ENCODE results near the gene CLEC16A.

Gene CLEC16A

DNA sequence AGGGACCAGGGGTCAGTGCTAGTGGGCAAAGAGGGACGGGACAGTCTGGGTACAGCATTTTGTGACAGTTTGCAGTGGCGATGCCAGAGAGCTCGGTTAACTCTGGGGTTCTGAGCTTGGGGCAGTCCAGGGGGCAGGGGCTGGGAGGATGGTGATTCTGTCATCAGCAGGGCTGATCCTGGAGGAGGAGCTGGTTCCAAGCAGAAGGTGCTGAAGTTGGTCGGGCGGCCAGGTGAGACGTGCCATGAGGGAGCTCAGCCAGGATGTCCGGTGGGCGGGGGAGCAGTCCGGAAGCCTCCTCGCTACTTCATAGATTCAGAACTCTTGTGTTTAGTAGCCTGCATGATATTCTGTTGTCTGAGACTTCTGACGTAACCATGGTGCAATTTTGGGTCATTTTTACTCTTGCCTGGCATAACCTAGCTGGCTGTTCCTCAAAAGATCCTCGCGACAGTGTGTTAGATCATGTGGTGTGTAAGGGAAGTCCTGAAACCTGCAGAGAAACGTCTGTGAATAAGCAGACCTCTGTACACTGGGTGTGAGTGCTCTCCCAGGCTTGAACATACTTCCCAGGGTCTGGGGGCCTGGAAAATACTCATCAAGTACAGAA lies 122.0 kb downstream of the CLEC16A start:
- DNase-seq, result no peak

DNA sequence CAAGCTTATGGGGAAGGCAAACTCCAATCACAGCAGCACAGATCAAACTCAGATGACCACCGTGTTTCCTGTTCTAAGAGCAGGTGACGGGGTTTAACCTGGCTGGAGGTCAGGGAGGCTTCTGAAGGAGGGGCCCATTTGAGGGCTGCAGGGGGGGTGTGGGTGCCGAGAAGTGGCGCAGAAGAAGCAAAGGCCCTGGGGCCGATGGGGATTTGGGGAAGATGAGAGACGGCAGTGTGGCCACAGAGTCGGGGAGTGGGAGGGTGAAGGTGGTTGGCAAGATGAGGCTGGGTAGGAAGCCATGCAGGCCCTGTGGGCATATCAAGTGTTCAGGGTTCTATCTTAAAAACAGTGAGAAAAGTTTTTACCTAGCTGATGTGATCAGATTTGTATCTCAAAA lies 122.9 kb downstream of the CLEC16A start:
- no peak for DNase-seq

DNA sequence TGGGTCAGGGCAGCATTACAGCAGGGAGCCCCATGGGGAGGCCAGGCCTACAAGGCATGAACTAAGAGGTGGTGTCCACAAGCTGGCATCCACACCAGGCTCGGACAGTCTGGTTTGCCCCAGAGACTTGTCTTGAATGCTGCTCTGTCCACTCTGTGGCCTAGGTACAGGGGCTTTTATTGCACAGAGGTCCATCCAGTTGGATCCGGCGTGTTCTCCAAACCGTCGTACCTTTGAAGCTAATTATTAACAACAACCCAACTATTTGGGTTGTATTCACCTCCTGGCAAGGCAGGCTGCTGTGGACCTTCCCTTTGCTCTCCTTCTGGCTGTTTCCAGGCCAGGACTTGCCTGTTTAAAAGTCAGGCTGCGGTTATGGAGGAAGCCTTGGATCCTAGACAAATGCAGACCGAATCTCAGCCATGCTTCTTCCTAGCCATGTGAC lies 123.4 kb downstream of the CLEC16A start:
- no peak for DNase-seq

DNA sequence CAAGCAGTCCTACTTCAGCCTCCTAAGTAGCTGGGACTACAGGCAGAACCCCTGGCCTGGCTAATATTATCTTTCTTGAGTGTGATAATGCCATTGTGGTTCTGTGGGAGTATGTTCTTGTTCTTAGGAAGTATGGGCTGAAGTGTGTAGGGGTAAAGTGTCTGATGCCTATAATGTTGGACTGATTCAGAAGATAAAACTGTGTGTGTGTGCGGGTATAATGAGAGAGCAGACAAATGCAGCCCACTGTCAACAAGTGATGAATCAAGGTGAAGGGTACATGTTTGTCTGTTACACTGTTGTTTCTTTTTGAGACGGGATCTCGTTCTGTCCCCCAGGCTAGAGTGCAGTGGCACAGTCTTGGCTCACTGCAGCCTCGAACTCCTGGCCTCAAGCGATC lies 127.5 kb downstream of the CLEC16A start:
- no peak for DNase-seq

DNA sequence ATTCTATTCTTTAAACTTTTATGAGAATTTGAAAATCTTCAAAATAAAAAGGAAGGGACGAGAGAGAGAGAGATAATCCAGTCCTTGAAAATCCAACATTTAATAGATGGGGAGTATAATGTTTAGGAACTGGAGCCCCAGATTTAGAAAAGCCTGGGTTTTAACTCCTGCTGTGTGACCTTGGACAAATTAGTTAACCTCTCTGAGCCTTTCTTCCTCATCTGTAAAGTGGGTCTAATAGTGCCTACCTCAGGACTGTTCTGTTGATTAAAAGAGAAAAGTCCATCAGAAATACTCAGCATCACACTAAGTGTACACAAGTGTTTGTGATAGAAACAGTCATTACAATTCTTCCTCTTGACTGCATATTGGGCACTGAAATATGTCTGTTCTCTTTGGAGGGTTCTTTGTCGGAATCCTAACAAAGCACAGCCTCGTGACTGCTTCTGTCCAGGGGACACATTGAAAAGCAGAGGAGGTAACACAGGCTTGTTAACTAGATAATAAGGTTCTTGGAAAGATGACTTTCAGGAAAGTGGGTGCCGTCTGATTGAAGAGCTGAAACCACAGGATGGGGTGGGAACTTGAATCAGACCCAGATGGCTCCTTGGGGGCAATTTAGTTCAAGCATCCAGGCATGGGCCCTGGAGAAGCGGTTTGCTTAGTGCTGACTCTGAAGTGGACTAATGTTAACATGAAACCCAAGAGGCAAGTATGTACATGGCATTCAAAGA lies 128.2 kb downstream of the CLEC16A start:
- no peak for DNase-seq

DNA sequence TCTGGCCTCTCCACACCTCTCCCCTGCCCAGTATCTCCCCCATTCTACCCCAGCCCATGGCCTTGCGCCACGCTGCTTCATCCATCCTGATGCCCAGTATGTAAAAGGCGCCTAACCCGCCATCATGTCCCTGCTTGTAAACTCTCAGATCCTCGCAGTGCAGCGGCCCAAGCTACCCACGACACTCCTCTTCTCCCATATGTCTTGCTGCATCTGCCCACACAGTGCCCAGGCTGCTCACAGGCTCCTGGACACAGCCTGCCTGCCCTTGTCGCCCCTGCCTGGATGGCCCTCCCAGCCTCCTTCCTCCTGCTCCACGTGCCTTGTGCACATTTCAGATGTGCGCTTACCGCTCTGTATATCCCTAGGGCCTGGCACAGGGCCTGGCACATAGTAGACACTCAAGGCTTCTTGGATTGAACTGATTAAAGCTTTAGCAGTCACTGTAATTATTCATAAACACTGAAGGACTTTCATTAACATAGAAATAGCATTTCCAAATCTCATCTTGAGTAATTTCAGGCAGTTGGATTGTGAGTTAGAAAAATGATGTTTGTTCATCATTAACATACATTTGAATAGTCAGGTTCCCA lies 129.1 kb downstream of the CLEC16A start:
- DNase-seq, result no peak

DNA sequence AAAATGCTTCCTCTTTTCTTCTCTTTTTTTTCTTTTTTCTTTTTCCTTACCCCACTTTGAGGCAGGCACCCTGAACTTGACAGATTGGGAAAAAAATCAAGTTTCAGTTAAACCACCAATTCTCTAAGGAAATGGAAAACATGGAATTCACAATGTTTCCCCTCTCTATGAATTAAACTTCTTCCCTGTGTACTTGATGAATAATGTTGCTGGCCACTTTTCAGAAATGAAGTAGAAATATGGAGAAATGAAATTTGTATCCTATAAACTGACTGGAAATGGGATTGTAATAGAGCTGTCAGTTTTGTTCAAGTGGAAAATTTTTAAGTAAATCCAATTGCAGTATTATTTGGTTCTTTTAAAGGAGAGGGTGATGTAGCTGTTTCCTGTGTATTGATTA lies 129.8 kb downstream of the CLEC16A start:
- no peak for DNase-seq

DNA sequence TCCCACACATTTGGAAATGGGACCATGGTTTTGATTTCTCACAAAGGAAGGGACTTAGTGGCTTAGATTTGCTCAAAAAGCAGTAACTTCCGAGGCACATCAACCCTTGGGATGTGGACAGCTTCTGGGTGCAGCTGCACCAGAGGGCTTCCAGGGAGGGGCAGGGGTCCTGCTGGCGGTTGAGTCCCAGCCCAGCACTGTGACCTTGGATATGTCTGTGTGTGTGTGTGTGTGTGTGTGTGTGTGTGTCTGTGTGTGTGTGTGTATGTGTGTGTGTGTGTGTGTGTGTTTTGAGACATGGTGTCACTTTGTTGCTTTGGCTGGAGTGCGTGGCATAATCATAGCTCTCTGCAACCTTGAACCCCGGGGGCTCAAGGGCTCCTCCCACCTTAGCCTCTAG lies 130.8 kb downstream of the CLEC16A start:
- no peak for DNase-seq

DNA sequence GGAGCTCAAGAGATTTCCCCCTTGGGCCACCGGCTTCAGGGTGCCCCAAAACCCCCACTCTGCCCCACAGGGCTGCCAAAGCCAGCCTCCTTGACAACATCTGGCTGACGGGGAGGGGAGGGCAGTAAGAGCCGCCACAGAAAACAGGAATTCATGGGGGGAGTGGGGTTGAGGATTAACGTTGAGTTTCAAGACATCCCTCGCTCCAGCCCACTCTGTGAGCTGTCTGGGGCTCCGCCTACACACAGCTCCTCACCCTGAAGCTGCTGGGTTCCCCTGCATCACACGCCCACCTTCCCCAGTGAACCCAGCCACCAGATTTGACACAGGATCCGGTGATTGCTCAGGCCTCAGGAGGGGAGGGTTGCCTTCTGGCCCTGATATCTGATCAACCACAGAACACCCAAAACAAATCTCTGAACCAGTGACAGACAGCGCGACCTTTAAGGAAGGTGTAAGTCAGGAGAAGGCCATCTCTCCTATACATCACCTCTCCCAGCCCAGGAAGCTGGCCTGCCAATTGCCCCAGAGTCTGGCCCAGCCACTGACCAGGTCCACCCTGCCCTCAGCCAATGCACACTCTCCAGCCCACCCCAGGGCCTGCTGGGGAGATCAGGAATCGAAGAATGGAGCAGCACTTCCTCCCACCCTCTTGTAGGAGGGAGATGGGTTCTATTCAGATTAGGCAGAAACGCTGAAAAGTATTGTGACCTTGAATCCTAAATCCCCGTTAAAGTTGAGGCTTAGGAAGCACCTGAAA lies 132.1 kb downstream of the CLEC16A start:
- no peak for DNase-seq

DNA sequence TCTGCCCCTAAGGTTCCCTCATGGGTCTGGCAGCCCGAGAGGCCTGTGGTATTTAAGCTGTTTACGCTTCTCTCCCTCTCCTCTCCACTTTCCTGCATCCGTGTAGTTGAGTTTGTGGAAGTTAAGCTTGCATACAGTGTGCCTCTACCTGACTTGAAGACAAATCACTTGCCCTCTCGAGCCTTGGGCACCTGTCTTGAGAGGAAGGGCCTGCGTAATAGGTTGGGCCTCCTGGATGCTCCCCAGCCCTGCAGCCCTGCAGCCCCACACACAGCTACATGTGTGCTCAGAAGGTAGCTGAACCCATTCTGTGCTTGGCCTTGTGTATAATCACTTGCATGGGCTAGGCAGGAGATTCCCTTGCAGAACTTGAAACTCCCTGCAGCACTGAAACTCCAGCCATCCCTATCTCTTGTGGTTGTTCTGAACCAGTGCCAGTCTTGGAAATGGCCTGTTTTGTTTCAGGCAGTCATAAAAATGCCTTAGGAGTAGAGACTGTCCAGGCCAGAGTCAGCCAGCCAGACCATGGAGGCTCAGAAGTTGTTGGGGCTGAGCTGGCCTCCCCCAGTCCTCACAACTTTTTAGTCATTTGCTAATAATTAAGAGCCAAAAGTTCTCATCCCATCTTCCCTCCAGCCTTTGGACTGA lies 134.6 kb downstream of the CLEC16A start:
- DNase-seq, result no peak

DNA sequence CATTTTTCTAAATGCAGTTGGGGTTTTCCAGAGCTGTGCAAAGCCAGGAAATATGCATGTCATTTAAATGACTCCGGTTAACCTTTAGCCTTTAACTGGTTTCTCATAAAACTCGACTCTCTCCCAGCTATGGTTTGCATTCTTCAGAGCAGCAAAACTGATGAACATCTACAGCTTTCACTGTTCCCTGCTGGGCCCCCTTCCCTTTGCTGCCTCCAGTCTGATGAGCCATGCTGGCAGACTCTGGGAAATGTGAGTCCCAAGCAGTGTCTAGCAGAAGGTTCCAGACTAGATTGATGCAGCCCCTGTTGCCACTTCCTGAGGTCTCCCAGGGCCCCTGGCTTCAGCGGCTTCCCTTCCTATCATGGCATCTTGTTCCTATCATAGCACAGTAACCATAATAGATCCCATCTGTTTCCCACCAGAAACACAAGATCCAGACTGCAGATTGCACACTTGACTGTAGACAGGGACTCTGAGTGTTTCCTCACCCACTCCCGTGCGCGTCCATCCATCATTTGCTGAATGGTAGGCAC lies 135.4 kb downstream of the CLEC16A start:
- DNase-seq, result no peak

DNA sequence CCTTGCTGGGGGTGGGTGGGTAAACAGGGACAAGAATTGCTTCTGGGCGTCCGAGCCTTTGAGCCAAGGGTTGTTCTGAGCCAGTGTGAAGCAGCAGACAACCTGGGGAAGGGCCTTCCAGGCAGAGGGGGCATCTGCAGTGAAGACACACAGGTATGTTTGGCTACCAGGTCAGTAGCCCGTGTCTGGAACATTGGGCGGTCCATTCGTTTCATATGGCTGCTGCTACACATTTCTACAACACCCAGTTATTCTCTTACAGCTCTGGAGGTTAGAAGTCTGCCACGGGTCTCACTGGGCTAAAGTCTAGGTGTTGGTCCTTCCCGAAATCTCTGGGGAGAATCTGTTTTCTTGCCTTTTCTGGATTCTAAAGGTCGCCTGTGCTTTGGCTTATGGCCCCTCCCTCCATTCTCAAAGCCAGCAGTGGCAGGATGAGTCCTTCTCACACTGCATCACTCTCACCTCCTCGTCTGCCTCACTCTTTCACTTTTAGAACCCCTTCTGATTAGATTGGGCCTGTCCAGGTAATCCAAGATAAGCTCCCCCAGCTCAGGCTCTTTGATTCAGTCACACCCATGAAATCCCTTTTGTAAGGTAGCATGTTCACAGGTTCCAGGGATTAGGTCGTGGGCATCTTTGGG lies 136.1 kb downstream of the CLEC16A start:
- DNase-seq, result no peak

DNA sequence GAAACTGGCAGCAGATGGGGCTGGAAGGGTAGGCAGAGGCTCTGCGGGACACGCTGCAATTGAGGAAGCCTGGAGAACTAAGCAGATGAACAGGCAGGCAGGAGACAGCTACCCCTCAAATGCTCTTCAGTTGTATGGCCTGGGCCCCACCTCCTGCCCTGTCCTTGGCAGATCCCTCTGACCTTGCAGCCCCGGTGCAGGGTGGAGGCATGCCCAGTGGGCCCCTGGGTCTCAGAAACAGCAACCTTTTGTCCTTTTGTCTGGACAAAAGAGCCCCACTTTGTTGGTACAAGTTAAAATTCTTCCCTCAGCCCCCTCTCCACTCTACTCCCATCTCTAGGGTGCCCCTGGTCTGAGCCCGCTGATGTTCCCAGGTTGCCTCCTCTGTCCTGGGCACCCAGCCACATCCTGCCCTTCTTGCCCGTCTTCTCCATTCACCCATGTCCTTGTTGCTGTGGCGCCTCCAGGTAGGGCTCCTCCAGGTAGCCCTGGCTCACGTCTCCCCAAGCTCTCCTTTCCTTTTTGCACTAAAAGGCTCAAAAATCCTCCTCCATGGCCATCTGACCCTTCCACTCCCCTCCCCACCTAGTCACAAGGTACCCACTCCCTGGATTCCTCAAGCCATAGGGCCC lies 136.8 kb downstream of the CLEC16A start:
- DNase-seq, result no peak

DNA sequence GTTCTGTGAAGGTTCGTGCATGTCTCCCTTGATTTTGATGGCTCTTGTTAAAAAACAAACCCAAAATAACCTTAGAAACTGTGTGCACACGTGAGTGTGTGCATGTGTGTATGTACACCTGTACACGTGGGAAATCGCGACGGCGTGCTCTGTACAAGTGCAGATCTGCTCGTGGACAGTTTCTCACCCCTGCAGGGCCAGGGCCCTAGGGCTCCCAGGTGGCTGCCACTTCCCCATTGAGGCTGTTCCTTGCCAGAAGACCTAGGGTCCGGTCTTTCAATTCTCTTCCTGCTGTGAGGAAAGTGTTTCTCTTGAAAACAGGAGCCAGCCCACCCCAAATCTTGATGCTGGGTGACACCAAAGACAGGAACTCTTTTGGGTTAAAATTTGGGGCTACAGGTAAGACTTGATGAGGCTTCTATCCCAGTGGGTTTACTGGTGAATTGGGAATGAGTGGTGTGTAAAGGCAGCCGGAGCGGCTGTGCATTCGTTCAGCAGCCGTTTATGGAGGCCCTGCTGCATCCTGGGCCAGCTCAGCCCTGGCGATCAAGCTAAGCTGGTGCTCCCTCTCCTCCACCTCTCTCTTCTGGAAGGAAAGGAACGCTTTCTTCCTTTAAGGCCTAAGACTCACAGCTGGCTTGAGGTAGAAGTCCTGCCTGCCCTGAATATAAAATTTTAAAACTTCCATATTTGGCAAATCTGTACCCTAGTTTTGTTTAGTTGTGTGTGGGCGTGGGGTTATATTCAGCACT lies 137.9 kb downstream of the CLEC16A start:
- DNase-seq, result no peak

DNA sequence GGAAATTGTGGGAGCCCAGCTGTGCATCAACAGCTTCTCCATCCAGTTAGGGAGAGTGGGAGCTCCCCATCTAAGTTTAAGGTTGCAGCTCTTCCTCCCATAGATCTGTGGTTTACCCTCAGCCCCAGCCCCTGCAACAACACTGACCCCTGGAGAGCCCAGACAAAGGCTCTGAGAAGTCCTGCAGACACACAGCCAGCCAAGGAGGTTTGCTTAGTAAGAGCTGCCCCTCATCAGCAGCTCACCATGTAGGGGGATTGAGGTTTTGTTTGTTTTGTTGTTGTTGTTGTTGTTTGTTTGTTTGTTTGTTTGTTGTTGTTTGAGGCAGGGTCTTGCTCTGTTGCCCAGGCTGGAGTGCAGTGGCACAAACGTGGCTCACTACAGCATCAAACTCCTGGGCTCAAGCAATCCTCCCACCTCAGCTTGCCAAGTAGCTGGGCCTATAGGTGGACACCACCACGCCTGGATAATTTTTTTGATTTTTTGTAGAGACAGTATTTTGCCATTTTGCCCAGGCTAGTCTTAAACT lies 138.6 kb downstream of the CLEC16A start:
- no peak for DNase-seq

DNA sequence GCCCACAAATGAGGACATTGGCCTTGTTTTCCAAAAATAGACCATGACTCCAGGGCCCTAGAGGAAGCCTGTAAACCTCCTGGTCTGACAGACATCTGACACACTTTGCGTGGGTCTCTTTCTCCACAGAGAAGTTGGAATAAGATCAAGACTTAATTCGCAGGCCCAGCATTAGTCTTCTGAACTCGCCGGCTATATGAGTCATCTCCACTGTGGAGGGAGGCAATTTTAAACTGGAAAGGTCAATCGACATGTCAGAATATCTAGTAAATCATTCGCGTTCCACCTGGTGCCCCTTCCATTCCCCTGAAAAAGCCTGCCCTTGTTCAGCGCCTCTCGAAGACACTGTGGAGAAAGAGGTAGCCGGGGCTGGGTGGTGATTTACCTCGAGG lies 140.1 kb downstream of the CLEC16A start:
- no peak for DNase-seq

DNA sequence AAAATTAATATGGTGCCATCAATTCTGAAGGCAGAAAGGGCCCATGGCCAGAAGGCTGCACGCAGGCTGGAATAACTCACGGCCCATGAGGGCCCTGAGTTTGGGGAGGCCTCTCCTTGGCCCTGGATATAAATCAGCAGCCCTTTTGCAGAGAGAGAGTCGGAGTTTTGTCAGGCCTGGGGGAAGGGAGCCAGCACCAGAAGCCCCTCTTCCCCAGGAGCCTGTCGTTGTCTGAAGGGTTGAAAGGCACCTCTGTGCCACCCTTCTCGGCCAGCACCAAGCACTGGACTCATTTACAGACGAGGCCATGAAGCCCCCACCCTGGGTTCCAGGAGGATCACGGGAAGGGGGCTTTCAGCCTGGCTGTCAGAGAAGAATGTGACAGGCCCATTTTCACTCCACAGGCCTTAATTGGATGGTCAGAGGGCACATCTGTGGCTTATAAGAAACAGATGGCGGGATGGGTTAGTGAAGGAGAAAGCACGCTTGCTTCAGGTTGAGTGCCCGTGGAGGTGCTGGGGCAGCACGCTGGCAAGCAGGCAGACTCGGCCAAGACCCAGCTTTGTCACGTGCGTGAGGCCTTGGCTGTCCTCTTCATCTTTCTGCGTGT lies 140.6 kb downstream of the CLEC16A start:
- no peak for DNase-seq

DNA sequence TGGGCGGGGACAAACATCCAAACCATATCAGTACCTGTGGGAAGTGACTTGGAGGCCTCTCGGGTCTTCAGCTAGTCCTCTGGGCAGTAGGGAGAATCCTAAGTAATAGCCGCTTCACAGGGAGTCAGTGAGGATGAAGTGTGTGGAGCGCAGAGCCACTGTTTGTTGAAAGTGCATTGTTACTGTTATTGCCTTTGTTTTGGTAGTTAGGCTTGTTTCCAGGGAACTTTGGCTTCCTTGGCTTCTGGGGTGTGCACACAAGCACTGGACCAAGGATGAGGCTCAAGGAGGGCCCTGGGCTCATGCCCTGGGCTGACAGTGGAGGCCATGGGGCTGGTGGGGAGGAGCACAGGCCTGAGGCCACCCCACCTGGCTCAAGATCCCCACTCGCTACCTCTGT lies 141.6 kb downstream of the CLEC16A start:
- no peak for DNase-seq

DNA sequence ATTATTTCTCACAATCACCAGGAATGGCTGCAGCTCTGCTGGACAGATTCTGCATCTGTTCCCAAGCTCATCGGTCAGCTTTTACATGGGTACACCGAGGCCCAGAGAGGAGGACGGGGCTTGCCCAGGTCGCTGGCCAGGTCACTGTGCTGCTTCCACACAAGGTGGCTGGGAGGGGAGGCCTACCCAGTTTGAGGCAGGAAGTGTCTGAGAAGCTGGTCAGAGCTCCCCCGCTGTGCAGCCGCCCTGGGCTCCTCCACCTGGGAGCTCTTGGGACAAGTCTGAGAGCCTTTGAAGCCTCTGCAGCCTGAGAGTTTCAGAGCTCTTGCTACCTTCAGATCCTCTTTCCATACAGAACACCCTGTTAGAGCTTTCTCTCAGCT lies 143.3 kb downstream of the CLEC16A start:
- DNase-seq, result no peak

DNA sequence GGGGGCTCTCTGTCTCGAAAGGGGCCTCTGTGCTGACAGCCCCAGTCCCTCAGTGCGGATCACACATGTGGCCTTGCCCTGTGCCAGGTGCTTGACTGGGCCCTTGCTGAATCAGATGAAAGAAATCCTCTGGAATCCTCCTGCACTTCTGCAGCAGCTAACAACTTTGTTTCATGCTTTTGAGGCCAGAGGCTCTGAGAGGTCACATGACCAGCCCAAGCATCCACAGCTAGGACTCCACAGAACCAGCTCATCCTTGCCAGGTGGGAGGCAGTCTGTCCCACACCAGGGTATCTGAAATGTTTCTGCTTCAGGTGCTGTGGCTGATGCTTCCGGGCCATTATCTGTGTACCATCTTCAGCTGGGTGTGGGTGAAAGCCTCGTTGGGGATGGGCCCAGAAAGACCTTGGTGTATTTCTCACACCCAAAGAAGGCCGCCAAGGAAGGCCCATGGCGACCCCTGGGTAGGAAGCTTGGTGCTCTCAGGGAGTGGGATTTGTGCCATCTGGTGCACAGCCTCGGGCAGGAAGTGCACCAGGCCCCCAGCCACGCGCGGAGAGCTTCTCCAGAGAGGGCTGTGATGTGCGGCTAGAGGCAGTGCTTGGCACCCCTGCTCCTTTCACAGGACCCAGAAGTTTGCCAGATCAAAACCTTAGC lies 143.8 kb downstream of the CLEC16A start:
- DNase-seq, result no peak
